Glomerular endothelial cell (primary cell): ENCODE measurements around the gene NCBP2L. TPM values are rescaled to one million over a fixed set of nuclear protein-coding genes. Genes with fewer than 3 reads are reported as not detected.

Experiments
- DNase-seq: peaks from one replicate; pipeline ENCODE4 v3.0.0-alpha.2; 2011; ENCODE audit warnings: low read depth, low spot score; ENCODE audit errors: extremely low read depth
- total RNA-seq: library from RNA; depleted of rRNA; stranded (reverse); fragments of >200 nt; gene quantifications from 2 replicates; pipeline ENCODE4 v1.2.3, GENCODE V29; 2015

Gene NCBP2L
- not detected in 2 replicates for total RNA-seq

GRCh38 chrX:107777536-107777832 is at the start of gene NCBP2L:
Gene NCBP2L (plus strand): TSS chrX:107777733. CDS start chrX:107794221, 16,488 bp downstream.
- no peak for DNase-seq

- DNase-seq, result no peak
Measured at GRCh38 chrX:107728371-107729099, 49.0 kb upstream of the NCBP2L start.

DNA sequence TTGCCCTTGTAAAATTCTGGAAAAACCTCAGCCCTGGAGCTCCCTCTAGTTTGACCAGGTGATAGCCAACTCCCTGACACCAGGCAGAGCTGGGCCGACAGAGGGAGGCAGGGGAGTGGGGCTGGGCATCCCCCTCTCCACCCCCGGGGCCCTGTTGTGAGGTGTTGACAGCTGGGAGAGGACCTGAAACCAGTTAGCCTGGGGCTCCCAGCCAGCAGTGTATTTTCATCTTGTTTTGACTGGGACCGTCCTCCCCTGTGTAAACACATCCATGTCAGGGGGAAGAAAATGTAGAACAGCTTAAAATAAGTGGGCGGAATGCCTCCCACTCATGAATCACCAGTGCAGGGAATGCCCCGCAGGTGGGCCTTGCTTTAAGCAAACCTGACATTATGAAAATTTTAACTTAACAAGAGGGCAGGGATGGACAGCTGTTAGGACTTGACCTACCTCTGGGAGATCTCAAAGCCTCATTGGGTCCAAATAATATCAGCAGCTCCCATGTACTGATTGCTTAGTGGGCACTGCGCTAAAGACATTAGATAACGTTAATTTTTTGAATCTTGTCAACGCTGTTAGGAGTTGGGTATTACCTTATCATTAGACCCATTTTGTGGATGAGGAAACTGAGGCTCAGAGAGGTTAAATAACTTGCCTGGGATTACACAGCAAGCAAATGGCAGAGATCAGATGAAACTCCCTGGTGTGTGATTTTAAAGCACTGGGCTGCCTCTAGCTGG is 47.8 kb upstream of the NCBP2L start:
- DNase-seq, result no peak

- DNase-seq, result no peak
Measured at GRCh38 chrX:107730298-107730655, 47.3 kb upstream of the NCBP2L start.

GRCh38 chrX:107730991-107731766 is 46.4 kb upstream of the NCBP2L start:
- no peak for DNase-seq

DNA sequence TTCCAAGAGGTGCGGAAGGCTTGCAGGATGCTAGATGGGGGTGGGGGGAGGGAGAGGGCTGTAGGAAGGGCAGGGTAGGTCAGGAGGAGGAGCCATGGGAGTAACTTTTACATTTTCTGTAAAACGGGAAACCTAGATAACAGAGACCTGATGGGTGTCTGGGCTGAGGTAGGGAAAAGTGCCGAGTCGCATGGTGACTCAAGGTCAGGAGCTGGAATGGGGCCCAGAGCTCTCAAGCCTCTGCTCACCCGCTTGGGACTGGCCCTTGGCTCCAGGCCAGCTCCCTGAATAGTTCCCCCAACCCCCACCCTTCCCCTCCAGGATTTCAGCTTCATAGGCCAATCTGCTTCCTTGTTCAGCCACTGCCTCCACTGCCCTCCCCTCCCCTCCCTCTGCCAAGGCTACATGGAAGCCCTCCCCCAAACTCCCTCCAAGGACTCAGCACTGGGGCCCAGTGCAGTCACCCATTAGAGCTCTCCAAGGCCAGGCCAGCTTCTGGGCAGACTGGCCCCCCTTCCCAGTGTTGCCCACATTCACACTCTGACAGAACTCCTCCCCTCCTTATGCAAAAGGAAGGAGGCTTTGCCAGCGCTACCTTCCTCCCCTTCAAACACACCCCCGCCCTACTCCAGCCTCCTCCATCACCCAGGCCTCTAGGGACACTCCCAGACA is 45.6 kb upstream of the NCBP2L start:
- DNase-seq, result no peak

DNA sequence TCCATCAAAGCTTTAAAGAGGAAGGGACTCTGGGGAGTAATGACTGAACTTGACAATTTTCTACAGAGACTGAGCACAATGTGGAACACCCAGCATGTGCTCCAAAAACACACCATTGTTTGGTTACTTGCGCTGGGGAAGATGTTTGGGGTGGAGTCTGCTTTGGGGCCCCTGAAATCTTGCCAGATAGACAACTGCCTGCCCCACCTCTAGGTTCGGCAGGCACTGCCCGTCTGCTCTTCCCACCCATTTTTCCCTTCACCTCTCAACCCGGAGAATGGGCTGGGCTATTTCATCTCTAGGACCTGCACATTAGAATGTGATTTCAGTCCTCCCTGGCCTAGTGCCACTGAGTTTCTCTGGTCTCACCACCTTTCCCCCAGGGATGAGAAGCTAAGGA is 43.8 kb upstream of the NCBP2L start:
- DNase-seq, result no peak

GRCh38 chrX:107734646-107735045 is 42.9 kb upstream of the NCBP2L start:
- no peak for DNase-seq

GRCh38 chrX:107736781-107737531 is 40.6 kb upstream of the NCBP2L start:
- no peak for DNase-seq

DNA sequence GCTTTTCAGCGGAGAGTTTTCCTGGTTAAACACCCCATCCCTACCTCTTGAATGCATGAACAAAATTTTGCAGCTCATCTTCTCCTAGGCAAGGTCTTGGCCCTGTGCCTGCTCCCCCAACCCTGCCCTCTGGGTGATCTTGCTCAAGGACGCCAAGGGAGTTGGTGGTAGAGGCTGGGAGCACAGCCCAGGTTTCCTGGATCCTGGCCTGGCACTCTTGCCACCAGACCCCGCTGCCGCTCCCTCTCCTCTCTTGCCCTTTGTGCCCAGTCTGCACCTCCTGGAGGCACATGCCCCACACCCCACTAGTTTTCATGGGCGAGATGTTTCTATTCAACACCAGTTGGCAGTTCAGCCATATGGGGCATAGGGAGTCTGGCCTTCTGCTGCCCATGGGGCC is 39.3 kb upstream of the NCBP2L start:
- no peak for DNase-seq

- no peak for DNase-seq
Measured at GRCh38 chrX:107738768-107739167, 38.8 kb upstream of the NCBP2L start.

- DNase-seq, result no peak
Measured at GRCh38 chrX:107739541-107739940, 38.0 kb upstream of the NCBP2L start.

GRCh38 chrX:107741404-107741790 is 36.1 kb upstream of the NCBP2L start:
- DNase-seq, result no peak

- no peak for DNase-seq
Measured at GRCh38 chrX:107742700-107743191, 34.8 kb upstream of the NCBP2L start.

DNA sequence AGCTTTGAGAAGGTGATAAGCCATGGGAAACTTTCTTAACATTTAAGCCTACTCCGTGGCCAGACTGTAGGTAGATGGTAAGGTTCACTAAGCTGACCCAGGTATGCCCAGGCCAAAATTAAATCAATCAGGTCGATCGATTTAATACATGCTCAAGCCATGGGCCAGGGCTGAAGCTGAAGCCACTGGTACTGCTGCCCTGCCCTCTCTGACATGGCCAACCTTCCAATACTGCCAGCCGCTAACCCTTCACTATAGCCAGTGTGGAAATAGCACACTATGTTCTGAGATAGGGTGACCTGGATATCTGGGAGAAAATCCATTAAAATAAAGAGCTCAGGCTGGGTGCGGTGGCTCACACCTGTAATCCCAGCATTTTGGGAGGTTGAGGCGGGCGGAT is 33.5 kb upstream of the NCBP2L start:
- DNase-seq, result no peak

GRCh38 chrX:107744868-107745267 is 32.7 kb upstream of the NCBP2L start:
- no peak for DNase-seq

DNA sequence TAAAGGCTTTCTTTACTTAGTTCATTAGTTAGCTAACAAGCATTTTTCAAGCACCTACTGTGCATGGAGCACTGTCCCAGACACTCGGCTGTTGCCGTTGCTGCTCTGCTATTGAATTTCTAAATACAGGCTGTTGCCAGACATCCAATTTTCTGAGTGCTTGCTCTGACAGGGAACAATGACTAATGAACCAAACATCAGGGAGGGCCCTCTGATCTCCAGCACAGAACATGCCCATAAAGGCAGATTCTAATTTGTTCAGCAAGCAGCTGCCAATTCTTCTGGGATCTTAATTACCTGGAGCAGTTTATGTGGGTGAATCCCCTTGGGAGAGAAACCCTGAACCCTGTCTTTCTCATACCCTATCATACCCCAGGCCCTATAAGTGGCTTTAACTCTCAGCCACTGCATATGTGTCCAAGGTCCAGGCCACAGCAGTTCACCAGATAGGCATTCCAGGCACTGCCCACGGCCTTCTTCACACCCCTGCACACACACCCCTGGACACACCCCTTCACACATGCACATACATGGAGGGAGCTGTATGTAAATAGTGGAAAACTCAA is 29.9 kb upstream of the NCBP2L start:
- no peak for DNase-seq

- DNase-seq, result no peak
Measured at GRCh38 chrX:107748506-107748905, 29.0 kb upstream of the NCBP2L start.

DNA sequence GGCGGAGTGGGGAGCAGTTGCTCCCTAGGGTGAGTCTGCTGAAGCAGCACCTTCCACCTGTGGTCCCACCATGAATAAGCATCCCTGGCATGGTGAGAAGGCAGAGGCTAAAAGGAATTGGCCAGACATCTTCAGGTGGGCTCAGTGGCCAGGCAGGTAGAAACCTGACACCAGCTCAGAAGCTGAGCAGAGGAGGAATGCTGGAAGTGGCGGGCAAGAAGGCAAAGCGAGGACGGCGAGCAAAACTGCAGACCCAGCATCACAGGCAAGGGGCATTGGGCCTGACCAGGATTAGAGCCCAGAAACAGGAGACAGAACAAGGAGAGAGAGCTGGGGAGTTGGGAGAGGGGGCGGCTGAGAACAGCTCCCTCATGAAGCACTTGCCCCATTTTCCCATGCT is 27.3 kb upstream of the NCBP2L start:
- DNase-seq, result no peak

GRCh38 chrX:107750861-107751445 is 26.6 kb upstream of the NCBP2L start:
- no peak for DNase-seq
